PFSK-1 (cell line): ENCODE data around the gene ZFYVE9.

ENCODE experiments used
- POLR2AphosphoS5 ChIP-seq: IDR thresholded peaks from 2 replicates; pipeline ENCODE4 v1.6.1; 2012; ENCODE audit warnings: low read depth, mild to moderate bottlenecking, control low read depth, low read length, moderate library complexity
- REST ChIP-seq, 2 experiments: IDR thresholded peaks; 2 replicates each; pipeline versions ENCODE4 v1.6.1 to v1.8.0; 2011 to 2012; ENCODE audit warnings: low read depth in 2 of 2, low read length in 2 of 2, control low read depth in 1 of 2, inconsistent platforms in 1 of 2, mild to moderate bottlenecking in 1 of 2, moderate library complexity in 1 of 2; ENCODE audit not compliant: insufficient read depth in 1 of 2

GRCh38 chr1:52356818-52357355, 215.0 kb downstream of the ZFYVE9 start:
- no peak for TF ChIP-seq REST (IDR thresholded peaks at IDR 0.05; ENCODE audit: insufficient read depth in 1 of 2, low read depth in 2 of 2, low read length in 2 of 2)
- TF ChIP-seq POLR2AphosphoS5: no peak
